Mononuclear cell (primary cell): ENCODE results near the gene TAAR9. TPM values are rescaled to one million over a fixed set of nuclear protein-coding genes. Genes with fewer than 3 reads are reported as not detected.
"Not testable (repeated sequence)": the region's sequence is repeated elsewhere in the genome, so short reads cannot be mapped to it uniquely, and the experiment has no call there.

ENCODE experiments used
- H3K27me3 ChIP-seq: 2 replicates; pipeline ENCODE4 v1.6.0; 2011; ENCODE audit warnings: low read length, control low read depth; ENCODE audit not compliant: insufficient read depth
- H3K4me1 ChIP-seq: 2 replicates; pipeline ENCODE4 v1.5.1; 2011; ENCODE audit warnings: mild to moderate bottlenecking, low read length, control low read depth; ENCODE audit not compliant: insufficient read depth
- H3K4me3 ChIP-seq: 2 replicates; pipeline ENCODE4 v1.5.1; 2011; ENCODE audit warnings: mild to moderate bottlenecking, low read length, moderate library complexity
- H3K9me3 ChIP-seq: 2 replicates; pipeline ENCODE4 v1.5.1; 2011; ENCODE audit warnings: low read depth, mild to moderate bottlenecking, control low read depth, low read length
- total RNA-seq: library from RNA; depleted of rRNA; stranded (reverse); fragments of >200 nt; gene quantifications from one replicate; pipeline ENCODE4 v1.2.3, GENCODE V29; 2012

The TAAR9 gene
- total RNA-seq, 1 donor, result not detected

- Histone ChIP-seq H3K9me3 (no peaks in the 10 kb centered on the region), H3K27me3 (no peaks in the 10 kb centered on the region), H3K4me1 (peaks cover 54% of the 10 kb centered on the region), H3K4me3 (no peak overlapping the region)
Observed at GRCh38 chr6:132506869-132507808, 30.9 kb upstream of the TAAR9 start.

- peaks cover 49% of the 10 kb centered on the region for H3K4me1 ChIP-seq
- no peaks in the 10 kb centered on the region for H3K9me3 ChIP-seq
- no peaks in the 10 kb centered on the region for H3K27me3 ChIP-seq
- peak overlapping the region; percentile 79 for H3K4me3 ChIP-seq
Observed at GRCh38 chr6:132511210-132511830, 26.8 kb upstream of the TAAR9 start.

- Histone ChIP-seq H3K4me3 (peak overlapping the region; percentile 79), H3K9me3 (no peaks in the 10 kb centered on the region), H3K27me3 (no peaks in the 10 kb centered on the region)
Observed at GRCh38 chr6:132511831-132512220, 26.3 kb upstream of the TAAR9 start.

GRCh38 chr6:132512342-132512637 is 25.8 kb upstream of the TAAR9 start:
- H3K4me1 ChIP-seq, result peaks cover 49% of the 10 kb centered on the region
- no peaks in the 10 kb centered on the region for H3K9me3 ChIP-seq
- H3K27me3 ChIP-seq, result no peaks in the 10 kb centered on the region
- peak overlapping the region; percentile 79 for H3K4me3 ChIP-seq

More at GRCh38 chr6:132511831-132512220, 26.3 kb upstream of the TAAR9 start:
- peaks cover 49% of the 10 kb centered on the region for H3K4me1 ChIP-seq

GRCh38 chr6:132512638-132513632 is 25.1 kb upstream of the TAAR9 start, which contains the start of gene STX7:
STX7 (minus strand) TSS chr6:132513116; CDS start chr6:132503530, 9,586 bp downstream.
- peak within 1 kb of the TSS; percentile 79 for H3K4me3 ChIP-seq
- peaks cover 42% of the 10 kb centered on the region for H3K4me1 ChIP-seq
- H3K9me3 ChIP-seq, result no peaks in the 10 kb centered on the region
- no peaks in the 10 kb centered on the region for H3K27me3 ChIP-seq

- Histone ChIP-seq H3K4me3 (no peak overlapping the region), H3K4me1 (peaks cover 33% of the 10 kb centered on the region), H3K9me3 (no peaks in the 10 kb centered on the region), H3K27me3 (peaks cover 3% of the 10 kb centered on the region)
Observed at GRCh38 chr6:132513831-132514545, 24.1 kb upstream of the TAAR9 start.

- Histone ChIP-seq H3K9me3 (no peaks in the 10 kb centered on the region), H3K27me3 (peaks cover 3% of the 10 kb centered on the region), H3K4me1 (peaks cover 27% of the 10 kb centered on the region), H3K4me3 (no peak overlapping the region)
Observed at GRCh38 chr6:132515386-132515785, 22.7 kb upstream of the TAAR9 start.

GRCh38 chr6:132520953-132521352 is 17.1 kb upstream of the TAAR9 start:
- peaks cover 15% of the 10 kb centered on the region for H3K27me3 ChIP-seq
- no peak overlapping the region for H3K4me3 ChIP-seq
- no peaks in the 10 kb centered on the region for H3K9me3 ChIP-seq
- no peaks in the 10 kb centered on the region for H3K4me1 ChIP-seq

GRCh38 chr6:132524646-132525045 is 13.4 kb upstream of the TAAR9 start:
- Histone ChIP-seq H3K27me3 (peaks cover 12% of the 10 kb centered on the region), H3K4me3 (no peak overlapping the region), H3K4me1 (no peaks in the 10 kb centered on the region)

GRCh38 chr6:132525866-132526265 is 12.2 kb upstream of the TAAR9 start:
- no peak overlapping the region for H3K4me3 ChIP-seq
- H3K4me1 ChIP-seq, result peaks cover 3% of the 10 kb centered on the region
- H3K9me3 ChIP-seq, result no peaks in the 10 kb centered on the region
- peaks cover 11% of the 10 kb centered on the region for H3K27me3 ChIP-seq

More at GRCh38 chr6:132524646-132525045, 13.4 kb upstream of the TAAR9 start:
- no peaks in the 10 kb centered on the region for H3K9me3 ChIP-seq

GRCh38 chr6:132526461-132526860 is 11.6 kb upstream of the TAAR9 start:
- no peak overlapping the region for H3K4me3 ChIP-seq
- H3K4me1 ChIP-seq, result peaks cover 3% of the 10 kb centered on the region
- H3K27me3 ChIP-seq, result peaks cover 7% of the 10 kb centered on the region
- H3K9me3 ChIP-seq, result no peaks in the 10 kb centered on the region

- Histone ChIP-seq H3K4me1 (peaks cover 3% of the 10 kb centered on the region), H3K27me3 (peaks cover 7% of the 10 kb centered on the region), H3K9me3 (no peaks in the 10 kb centered on the region), H3K4me3 (no peak overlapping the region)
Observed at GRCh38 chr6:132527791-132528190, 10.3 kb upstream of the TAAR9 start.

GRCh38 chr6:132530293-132530974 is 7.6 kb upstream of the TAAR9 start:
- no peak overlapping the region for H3K4me3 ChIP-seq
- H3K9me3 ChIP-seq, result no peaks in the 10 kb centered on the region
- H3K4me1 ChIP-seq, result peaks cover 3% of the 10 kb centered on the region

GRCh38 chr6:132534546-132534945 is 3.5 kb upstream of the TAAR9 start:
- not testable (repeated sequence) for H3K9me3 ChIP-seq

More at GRCh38 chr6:132530293-132530974, 7.6 kb upstream of the TAAR9 start:
- no peaks in the 10 kb centered on the region for H3K27me3 ChIP-seq

More at GRCh38 chr6:132534546-132534945, 3.5 kb upstream of the TAAR9 start:
- not testable (repeated sequence) for H3K4me1 ChIP-seq, H3K27me3 ChIP-seq, H3K4me3 ChIP-seq
